ENCODE data around the gene SLC16A11. TPM values are rescaled to one million over a fixed set of nuclear protein-coding genes. Genes with fewer than 3 reads are reported as not detected.

SLC16A11 gene
- total and polyA plus RNA-seq, 2 donors (not counting 1 experiment from before 2014, with no cell fraction given) = 10.0 to 31.9 TPM

- Mint-ChIP-seq H3K9me3 (ENCODE audit: insufficient read depth) (no peaks in the 10 kb centered on the region), H3K4me1 (peaks cover 10% of the 10 kb centered on the region), H3K27ac (no peak overlapping the region), H3K4me3 (no peak overlapping the region), H3K27me3 (no peaks in the 10 kb centered on the region)
- no peak for ATAC-seq (ENCODE audit: low read depth)
- WGBS (ENCODE audit: insufficient coverage) = 98% methylated on average over 5 of the region's 10 CpGs
- Histone ChIP-seq H3K4me3 (ENCODE audit: control extremely low read depth in 1 of 5, extremely low read depth in 1 of 5, insufficient read depth in 1 of 5, low read depth in 2 of 5, low read length in 4 of 5) (no peak overlapping the region), H3K27ac (ENCODE audit: low read length in 2 of 2) (no peak overlapping the region), H3K36me3 (replicated peaks in 1 of 2; ENCODE audit: control extremely low read depth in 1 of 2, control insufficient read depth in 1 of 2, extremely low read depth in 1 of 2, insufficient read depth in 2 of 2, low read length in 1 of 2) (peaks cover 14 to 70% of the 10 kb centered on the region in 2 experiments), H3K27me3 (replicated peaks in 1 of 4; ENCODE audit: control extremely low read depth in 1 of 4, control insufficient read depth in 3 of 4, insufficient read depth in 4 of 4, low read length in 3 of 4) (no peaks in the 10 kb centered on the region), H3K9ac (ENCODE audit: low read length) (no peak overlapping the region), H2AFZ (ENCODE audit: insufficient read depth, low read depth, low read length, poor library complexity, severe bottlenecking) (no peak overlapping the region), H3K4me2 (replicated peaks; ENCODE audit: low read depth, low read length, poor library complexity, severe bottlenecking) (no peak overlapping the region), H3K9me3 (ENCODE audit: control extremely low read depth in 1 of 3, control insufficient read depth in 2 of 3, insufficient read depth in 1 of 3, low read length in 2 of 3) (no peaks in the 10 kb centered on the region), H4K20me1 (ENCODE audit: control insufficient read depth, insufficient read depth, low read length, poor library complexity, severe bottlenecking) (peaks cover 62% of the 10 kb centered on the region), H3K79me2 (ENCODE audit: control insufficient read depth, insufficient read depth, low read length) (peaks cover 26% of the 10 kb centered on the region), H3K4me1 (ENCODE audit: control insufficient read depth in 2 of 2, insufficient read depth in 2 of 2, low read length in 2 of 2) (peaks cover 0 to 4% of the 10 kb centered on the region in 2 donors)
- peak; percentile 58 for TF ChIP-seq CTCF (IDR thresholded peaks at IDR 0.05)
- no peak for TF ChIP-seq EZH2 (IDR thresholded peaks at IDR 0.05; ENCODE audit: borderline replicate concordance, insufficient read depth, low read depth, low read length, poor library complexity, severe bottlenecking)
- DNase-seq = peak; percentile 51
- CTCF ChIA-PET = interaction anchor here (0.9 to 6.9 kb wide), 5 partner anchors 19 to 158 kb away, joined by 3 to 147 read pairs (median 36); no protein-coding TSS in a partner anchor
- intact Hi-C loops (cut with micrococcal nuclease) = no loop called here
- POLR2A ChIA-PET = no interaction called here
These were observed 42.5 kb downstream of the SLC16A11 start for GRCh38 chr17:7001318-7001961.

GRCh38 chr17:6998855-6999508, 44.9 kb downstream of the SLC16A11 start:
- TF ChIP-seq CTCF (IDR thresholded peaks at IDR 0.05) (no peak), EZH2 (IDR thresholded peaks at IDR 0.05; ENCODE audit: borderline replicate concordance, insufficient read depth, low read depth, low read length, poor library complexity, severe bottlenecking) (no peak)
- H2AFZ ChIP-seq (ENCODE audit: insufficient read depth, low read depth, low read length, poor library complexity, severe bottlenecking) = no peak overlapping the region
- no peaks in the 10 kb centered on the region for H3K9me3 ChIP-seq (ENCODE audit: control extremely low read depth in 1 of 3, control insufficient read depth in 2 of 3, insufficient read depth in 1 of 3, low read length in 2 of 3)
- ATAC-seq (ENCODE audit: low read depth) (no peak), DNase-seq (no peak)
- H3K4me3 ChIP-seq (ENCODE audit: control extremely low read depth in 1 of 5, extremely low read depth in 1 of 5, insufficient read depth in 1 of 5, low read depth in 2 of 5, low read length in 4 of 5) = no peak overlapping the region
- Mint-ChIP-seq H3K27ac (no peak overlapping the region), H3K9me3 (ENCODE audit: insufficient read depth) (no peaks in the 10 kb centered on the region), H3K4me1 (peaks cover 7% of the 10 kb centered on the region), H3K4me3 (no peak overlapping the region), H3K27me3 (no peaks in the 10 kb centered on the region)
- intact Hi-C loops (cut with micrococcal nuclease) = no loop called here
- peaks cover 14 to 66% of the 10 kb centered on the region in 2 experiments for H3K36me3 ChIP-seq (replicated peaks in 1 of 2; ENCODE audit: control extremely low read depth in 1 of 2, control insufficient read depth in 1 of 2, extremely low read depth in 1 of 2, insufficient read depth in 2 of 2, low read length in 1 of 2)
- H3K27me3 ChIP-seq (replicated peaks in 1 of 4; ENCODE audit: control extremely low read depth in 1 of 4, control insufficient read depth in 3 of 4, insufficient read depth in 4 of 4, low read length in 3 of 4) = no peaks in the 10 kb centered on the region
- 80% methylated on average over 9 of the region's 11 CpGs for WGBS (ENCODE audit: insufficient coverage)
- H4K20me1 ChIP-seq (ENCODE audit: control insufficient read depth, insufficient read depth, low read length, poor library complexity, severe bottlenecking) = peaks cover 54% of the 10 kb centered on the region
- H3K4me1 ChIP-seq (ENCODE audit: control insufficient read depth in 2 of 2, insufficient read depth in 2 of 2, low read length in 2 of 2) = no peaks in the 10 kb centered on the region
- H3K79me2 ChIP-seq (ENCODE audit: control insufficient read depth, insufficient read depth, low read length) = peaks cover 13% of the 10 kb centered on the region
- no peak overlapping the region for H3K27ac ChIP-seq (ENCODE audit: low read length in 2 of 2)
- no peak overlapping the region for H3K4me2 ChIP-seq (replicated peaks; ENCODE audit: low read depth, low read length, poor library complexity, severe bottlenecking)
- no peak overlapping the region for H3K9ac ChIP-seq (ENCODE audit: low read length)
- ChIA-PET POLR2A (no interaction called here), CTCF (interaction anchor here (0.5 to 2.3 kb wide), 4 partner anchors 17 to 320 kb away, joined by 3 to 12 read pairs (median 6); no protein-coding TSS in a partner anchor)

Data from B cell (primary cell).